MM.1S (cell line): ENCODE results near the gene DSG2.

Experiments used
- EZH2 ChIP-seq: fragments of 300-600 bp; sonication (generic); optimal IDR thresholded peaks from 2 replicates; pipeline ENCODE3; 2017; ENCODE audit warnings: low read depth, mild to moderate bottlenecking, antibody characterized with exemption, low read length, mixed read lengths
- TF ChIP-seq, protein P1 (sequence below): fragments of 300-600 bp; sonication (generic); IDR thresholded peaks from 2 replicates; pipeline ENCODE4 v1.5.1; 2016; ENCODE audit warnings: antibody characterized with exemption, low read length, mixed read lengths

- no peak for TF ChIP-seq EZH2
- TF ChIP-seq, protein P1, sequence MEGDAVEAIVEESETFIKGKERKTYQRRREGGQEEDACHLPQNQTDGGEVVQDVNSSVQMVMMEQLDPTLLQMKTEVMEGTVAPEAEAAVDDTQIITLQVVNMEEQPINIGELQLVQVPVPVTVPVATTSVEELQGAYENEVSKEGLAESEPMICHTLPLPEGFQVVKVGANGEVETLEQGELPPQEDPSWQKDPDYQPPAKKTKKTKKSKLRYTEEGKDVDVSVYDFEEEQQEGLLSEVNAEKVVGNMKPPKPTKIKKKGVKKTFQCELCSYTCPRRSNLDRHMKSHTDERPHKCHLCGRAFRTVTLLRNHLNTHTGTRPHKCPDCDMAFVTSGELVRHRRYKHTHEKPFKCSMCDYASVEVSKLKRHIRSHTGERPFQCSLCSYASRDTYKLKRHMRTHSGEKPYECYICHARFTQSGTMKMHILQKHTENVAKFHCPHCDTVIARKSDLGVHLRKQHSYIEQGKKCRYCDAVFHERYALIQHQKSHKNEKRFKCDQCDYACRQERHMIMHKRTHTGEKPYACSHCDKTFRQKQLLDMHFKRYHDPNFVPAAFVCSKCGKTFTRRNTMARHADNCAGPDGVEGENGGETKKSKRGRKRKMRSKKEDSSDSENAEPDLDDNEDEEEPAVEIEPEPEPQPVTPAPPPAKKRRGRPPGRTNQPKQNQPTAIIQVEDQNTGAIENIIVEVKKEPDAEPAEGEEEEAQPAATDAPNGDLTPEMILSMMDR: no peak
Observed at GRCh38 chr18:31469629-31470028, 28.3 kb upstream of the DSG2 start.
